Activated naive CD8-positive, alpha-beta T cell treated with anti-CD3 and anti-CD28 coated beads, Interleukin-2, amount 50 U/mL, for 24 hours (primary cell): ENCODE measurements around the gene CCDC148.
A peak's percentile ranks its signal among the peaks of the same experiment; 100 is the strongest.
"Not testable (repeated sequence)": the region's sequence is repeated elsewhere in the genome, so short reads cannot be mapped to it uniquely, and the experiment has no call there.

Source experiments
- ATAC-seq: fragments of 150-1000 bp; cut with Tn5 transposase; one replicate; pipeline ENCODE4 v1.10.0; 2021
- DNase-seq: peaks from one replicate; pipeline ENCODE4 v3.0.0; 2021
- H3K27ac Mint-ChIP-seq: one replicate; pipeline ENCODE4 v1.8.0; 2021; ENCODE audit warnings: mild to moderate bottlenecking, mixed read lengths
- H3K27me3 Mint-ChIP-seq: one replicate; pipeline ENCODE4 v1.8.0; 2021; ENCODE audit warnings: mixed read lengths
- H3K36me3 Mint-ChIP-seq: one replicate; pipeline ENCODE4 v1.8.0; 2021; ENCODE audit warnings: low read depth, mixed read lengths
- H3K4me1 Mint-ChIP-seq: one replicate; pipeline ENCODE4 v1.8.0; 2021; ENCODE audit warnings: mixed read lengths
- H3K4me3 Mint-ChIP-seq: one replicate; pipeline ENCODE4 v1.8.0; 2021; ENCODE audit warnings: mild to moderate bottlenecking, moderate library complexity, mixed read lengths
- H3K9me3 Mint-ChIP-seq: one replicate; pipeline ENCODE4 v1.8.0; 2021; ENCODE audit warnings: mixed read lengths

The CCDC148 gene

GRCh38 chr2:158489366-158490112, 33.0 kb upstream of the CCDC148 start:
- no peak for ATAC-seq
- H3K27ac Mint-ChIP-seq: no peak overlapping the region
- no peak overlapping the region for H3K4me3 Mint-ChIP-seq
- no peaks in the 10 kb centered on the region for H3K9me3 Mint-ChIP-seq
- H3K36me3 Mint-ChIP-seq: no peaks in the 10 kb centered on the region
- H3K4me1 Mint-ChIP-seq: peaks cover 11% of the 10 kb centered on the region
- DNase-seq: no peak
- H3K27me3 Mint-ChIP-seq: no peaks in the 10 kb centered on the region

GRCh38 chr2:158488442-158489216, 32.1 kb upstream of the CCDC148 start:
- Mint-ChIP-seq H3K27me3 (no peaks in the 10 kb centered on the region), H3K4me3 (no peak overlapping the region), H3K36me3 (no peaks in the 10 kb centered on the region), H3K9me3 (no peaks in the 10 kb centered on the region), H3K27ac (no peak overlapping the region), H3K4me1 (peaks cover 15% of the 10 kb centered on the region)
- ATAC-seq (no peak), DNase-seq (no peak)

GRCh38 chr2:158487419-158487818, 30.9 kb upstream of the CCDC148 start:
- no peaks in the 10 kb centered on the region for H3K27me3 Mint-ChIP-seq
- no peak for DNase-seq
- no peak overlapping the region for H3K4me3 Mint-ChIP-seq
- peaks cover 15% of the 10 kb centered on the region for H3K4me1 Mint-ChIP-seq
- no peaks in the 10 kb centered on the region for H3K9me3 Mint-ChIP-seq
- no peak for ATAC-seq
- no peaks in the 10 kb centered on the region for H3K36me3 Mint-ChIP-seq
- no peak overlapping the region for H3K27ac Mint-ChIP-seq

GRCh38 chr2:158486970-158487325, 30.4 kb upstream of the CCDC148 start:
- no peaks in the 10 kb centered on the region for H3K9me3 Mint-ChIP-seq
- no peaks in the 10 kb centered on the region for H3K27me3 Mint-ChIP-seq
- DNase-seq: no peak
- H3K27ac Mint-ChIP-seq: no peak overlapping the region
- H3K36me3 Mint-ChIP-seq: peaks cover 1% of the 10 kb centered on the region
- peaks cover 15% of the 10 kb centered on the region for H3K4me1 Mint-ChIP-seq
- no peak overlapping the region for H3K4me3 Mint-ChIP-seq
- no peak for ATAC-seq

- Mint-ChIP-seq H3K27ac (no peak overlapping the region), H3K4me1 (peaks cover 15% of the 10 kb centered on the region), H3K9me3 (no peaks in the 10 kb centered on the region), H3K36me3 (peaks cover 1% of the 10 kb centered on the region), H3K4me3 (no peak overlapping the region), H3K27me3 (no peaks in the 10 kb centered on the region)
- ATAC-seq (no peak), DNase-seq (no peak)
Observed at GRCh38 chr2:158486150-158486969, 29.8 kb upstream of the CCDC148 start.

- Mint-ChIP-seq H3K4me1 (peaks cover 15% of the 10 kb centered on the region), H3K4me3 (no peak overlapping the region), H3K9me3 (no peaks in the 10 kb centered on the region), H3K36me3 (peaks cover 1% of the 10 kb centered on the region), H3K27ac (no peak overlapping the region), H3K27me3 (no peaks in the 10 kb centered on the region)
- no peak for DNase-seq
- ATAC-seq: peak; percentile 81
Observed at GRCh38 chr2:158484892-158485556, 28.5 kb upstream of the CCDC148 start.

- DNase-seq (no peak), ATAC-seq (no peak)
- no peak overlapping the region for H3K27ac Mint-ChIP-seq
- H3K36me3 Mint-ChIP-seq: peaks cover 1% of the 10 kb centered on the region
- no peak overlapping the region for H3K4me3 Mint-ChIP-seq
- peaks cover 24% of the 10 kb centered on the region for H3K4me1 Mint-ChIP-seq
- no peaks in the 10 kb centered on the region for H3K27me3 Mint-ChIP-seq
- H3K9me3 Mint-ChIP-seq: no peaks in the 10 kb centered on the region
Observed at GRCh38 chr2:158482594-158482993, 26.0 kb upstream of the CCDC148 start.

GRCh38 chr2:158481116-158481515, 24.6 kb upstream of the CCDC148 start:
- Mint-ChIP-seq H3K9me3 (no peaks in the 10 kb centered on the region), H3K4me3 (no peak overlapping the region), H3K27me3 (no peaks in the 10 kb centered on the region), H3K36me3 (peaks cover 1% of the 10 kb centered on the region), H3K27ac (no peak overlapping the region), H3K4me1 (peaks cover 28% of the 10 kb centered on the region)
- DNase-seq (no peak), ATAC-seq (no peak)

- H3K4me3 Mint-ChIP-seq: no peak overlapping the region
- peaks cover 19% of the 10 kb centered on the region for H3K4me1 Mint-ChIP-seq
- no peak for ATAC-seq
- no peak for DNase-seq
- no peaks in the 10 kb centered on the region for H3K27me3 Mint-ChIP-seq
- H3K36me3 Mint-ChIP-seq: peaks cover 1% of the 10 kb centered on the region
- no peak overlapping the region for H3K27ac Mint-ChIP-seq
- H3K9me3 Mint-ChIP-seq: no peaks in the 10 kb centered on the region
Observed at GRCh38 chr2:158478816-158479215, 22.3 kb upstream of the CCDC148 start.

- no peak for DNase-seq
- H3K27ac Mint-ChIP-seq: peak overlapping the region; percentile 44
- no peak for ATAC-seq
- H3K36me3 Mint-ChIP-seq: peaks cover 1% of the 10 kb centered on the region
- H3K4me1 Mint-ChIP-seq: peaks cover 19% of the 10 kb centered on the region
- H3K9me3 Mint-ChIP-seq: no peaks in the 10 kb centered on the region
- no peak overlapping the region for H3K4me3 Mint-ChIP-seq
- no peaks in the 10 kb centered on the region for H3K27me3 Mint-ChIP-seq
Observed at GRCh38 chr2:158478237-158478636, 21.7 kb upstream of the CCDC148 start.

- Mint-ChIP-seq H3K4me3 (no peak overlapping the region), H3K4me1 (peaks cover 19% of the 10 kb centered on the region), H3K27me3 (no peaks in the 10 kb centered on the region), H3K27ac (no peak overlapping the region), H3K9me3 (peaks cover 4% of the 10 kb centered on the region), H3K36me3 (peaks cover 4% of the 10 kb centered on the region)
- ATAC-seq (no peak), DNase-seq (no peak)
Observed at GRCh38 chr2:158477202-158477601, 20.6 kb upstream of the CCDC148 start.

GRCh38 chr2:158474526-158475011, 18.0 kb upstream of the CCDC148 start:
- not testable (repeated sequence) for H3K27ac Mint-ChIP-seq, H3K9me3 Mint-ChIP-seq, DNase-seq, H3K27me3 Mint-ChIP-seq, ATAC-seq, H3K4me3 Mint-ChIP-seq
- Mint-ChIP-seq H3K36me3 (peaks cover 17% of the 10 kb centered on the region), H3K4me1 (peaks cover 19% of the 10 kb centered on the region)

- Mint-ChIP-seq H3K4me3 (no peak overlapping the region), H3K4me1 (peaks cover 19% of the 10 kb centered on the region), H3K27ac (no peak overlapping the region), H3K9me3 (peaks cover 4% of the 10 kb centered on the region), H3K36me3 (peaks cover 17% of the 10 kb centered on the region), H3K27me3 (no peaks in the 10 kb centered on the region)
- DNase-seq (no peak), ATAC-seq (no peak)
Observed at GRCh38 chr2:158473719-158474392, 17.3 kb upstream of the CCDC148 start.

GRCh38 chr2:158473300-158473699, 16.7 kb upstream of the CCDC148 start:
- Mint-ChIP-seq H3K4me1 (peaks cover 15% of the 10 kb centered on the region), H3K36me3 (peaks cover 17% of the 10 kb centered on the region)
- H3K9me3 Mint-ChIP-seq, H3K4me3 Mint-ChIP-seq, H3K27ac Mint-ChIP-seq, ATAC-seq, H3K27me3 Mint-ChIP-seq, DNase-seq: not testable (repeated sequence)
